HepG2 (cell line): ENCODE data around the gene HINFP. TPM values are rescaled to one million over a fixed set of nuclear protein-coding genes. Genes with fewer than 3 reads are reported as not detected.

ENCODE experiments used
- FOXJ3 ChIP-seq: sonication (generic); formaldehyde crosslinking; IDR thresholded peaks from 2 replicates; pipeline ENCODE4 v1.4.0; 2020; ENCODE audit warnings: missing genetic modification reagents, mild to moderate bottlenecking, borderline replicate concordance
- HOXD1 ChIP-seq: sonication (generic); formaldehyde crosslinking; IDR thresholded peaks from 2 replicates; pipeline ENCODE4 v1.5.0; 2020; ENCODE audit warnings: missing genetic modification reagents
- KMT2A ChIP-seq: sonication (generic); formaldehyde crosslinking; IDR thresholded peaks from 2 replicates; pipeline ENCODE4 v1.4.0; 2020; ENCODE audit warnings: missing genetic modification reagents
- MAX ChIP-seq: IDR thresholded peaks from 2 replicates; pipeline ENCODE4 v1.6.1; 2012; ENCODE audit warnings: inconsistent platforms
- SIN3B ChIP-seq: fragments of 150-350 bp; IDR thresholded peaks from 2 replicates; pipeline ENCODE4 v1.6.1; 2014; ENCODE audit warnings: low read length
- STAT6 ChIP-seq: sonication (generic); formaldehyde crosslinking; IDR thresholded peaks from 2 replicates; pipeline ENCODE4 v1.4.0; 2020; ENCODE audit warnings: missing genetic modification reagents, mild to moderate bottlenecking, borderline replicate concordance
- TBX3 ChIP-seq: fragments of 450-650 bp; IDR thresholded peaks from 2 replicates; pipeline ENCODE4 v1.6.1; 2017; ENCODE audit warnings: antibody characterized with exemption, mild to moderate bottlenecking, inconsistent platforms, borderline replicate concordance
- THYN1 ChIP-seq: sonication (generic); formaldehyde crosslinking; IDR thresholded peaks from 2 replicates; pipeline ENCODE4 v1.8.1; 2023; ENCODE audit warnings: low read depth, mild to moderate bottlenecking, moderate library complexity, missing genetic modification reagents, borderline replicate concordance
- TRIM24 ChIP-seq: sonication (generic); formaldehyde crosslinking; IDR thresholded peaks from 2 replicates; pipeline ENCODE4 v1.8.0; 2022; ENCODE audit warnings: mild to moderate bottlenecking, missing genetic modification reagents
- WIZ ChIP-seq: sonication (generic); formaldehyde crosslinking; IDR thresholded peaks from 2 replicates; pipeline ENCODE4 v1.5.1; 2020; ENCODE audit warnings: mild to moderate bottlenecking, missing genetic modification reagents
- ZBTB8A ChIP-seq: sonication (generic); formaldehyde crosslinking; IDR thresholded peaks from 2 replicates; pipeline ENCODE4 v1.4.0; 2020; ENCODE audit warnings: mild to moderate bottlenecking, low read depth, missing genetic modification reagents, borderline replicate concordance
- ZFP37 ChIP-seq: sonication (generic); formaldehyde crosslinking; IDR thresholded peaks from 2 replicates; pipeline ENCODE4 v1.4.0; 2020; ENCODE audit warnings: missing genetic modification reagents, borderline replicate concordance
- ZFY ChIP-seq: sonication (generic); formaldehyde crosslinking; IDR thresholded peaks from 2 replicates; pipeline ENCODE4 v1.4.0; 2020; ENCODE audit warnings: missing genetic modification reagents
- ZNF335 ChIP-seq: sonication (generic); formaldehyde crosslinking; IDR thresholded peaks from 2 replicates; pipeline ENCODE4 v1.4.0; 2020; ENCODE audit warnings: missing genetic modification reagents
- ZNF354B ChIP-seq: sonication (generic); formaldehyde crosslinking; IDR thresholded peaks from 2 replicates; pipeline ENCODE4 v1.8.0; 2022; ENCODE audit warnings: mild to moderate bottlenecking, missing genetic modification reagents
- ZNF501 ChIP-seq: sonication (generic); formaldehyde crosslinking; IDR thresholded peaks from 2 replicates; pipeline ENCODE4 v1.5.1; 2020; ENCODE audit warnings: mild to moderate bottlenecking, moderate library complexity, missing genetic modification reagents
- ZNF552 ChIP-seq: sonication (generic); formaldehyde crosslinking; IDR thresholded peaks from 2 replicates; pipeline ENCODE4 v1.9.0; 2022; ENCODE audit warnings: missing genetic modification reagents, mild to moderate bottlenecking, borderline replicate concordance
- ZNF557 ChIP-seq: sonication (generic); formaldehyde crosslinking; IDR thresholded peaks from 2 replicates; pipeline ENCODE4 v1.4.0; 2020; ENCODE audit warnings: missing genetic modification reagents
- ZNF709 ChIP-seq: sonication (generic); formaldehyde crosslinking; IDR thresholded peaks from 2 replicates; pipeline ENCODE4 v1.5.0; 2020; ENCODE audit warnings: mild to moderate bottlenecking, missing genetic modification reagents
- ZSCAN5A ChIP-seq: sonication (generic); formaldehyde crosslinking; IDR thresholded peaks from 2 replicates; pipeline ENCODE4 v1.8.0; 2022; ENCODE audit warnings: mild to moderate bottlenecking, missing genetic modification reagents, borderline replicate concordance
- polyA plus RNA-seq, 8 experiments: library from polyadenylated mRNA; depleted of rRNA in 3 of 8; stranded (reverse) in 7 of 8; unstranded in 1 of 8; fragments of >200 nt; fragmentation: Illumina TruSeq in 4 of 8; extraction: Trizol in 4 of 8; gene quantifications; 2 replicates each; pipeline versions ENCODE4 v1.2.1 to v1.2.3, GENCODE V29; 2011 to 2016; ENCODE audit warnings: low read depth in 4 of 8, missing spikeins in 1 of 8, mixed read lengths in 1 of 8; ENCODE audit not compliant: insufficient read depth in 1 of 8
- total RNA-seq, 5 experiments: library from RNA; depleted of rRNA; stranded (reverse); fragments of >200 nt; fragmentation: Illumina TruSeq; extraction: Trizol; gene quantifications; 2 replicates each; pipeline ENCODE4 v1.2.3, GENCODE V29; 2016; ENCODE audit warnings: low read depth in 1 of 5
- TF ChIP-seq, protein P1 (sequence below): sonication (generic); formaldehyde crosslinking; conservative IDR thresholded peaks from 2 replicates; pipeline ENCODE4 v1.4.0; 2020; ENCODE audit warnings: missing genetic modification reagents
- TF ChIP-seq, protein P2 (sequence below): sonication (generic); formaldehyde crosslinking; IDR thresholded peaks from 2 replicates; pipeline ENCODE4 v1.4.0; 2020; ENCODE audit warnings: mild to moderate bottlenecking, missing genetic modification reagents
- TF ChIP-seq, protein P3 (sequence below): sonication (generic); formaldehyde crosslinking; IDR thresholded peaks from 2 replicates; pipeline ENCODE4 v1.5.0; 2020; ENCODE audit warnings: missing genetic modification reagents

The HINFP gene
- total and polyA plus RNA-seq, 2 of the 13 experiments (the other 11 are each of a cell fraction or from before 2014, with no cell fraction given), result 15.1 to 21.4 TPM

DNA sequence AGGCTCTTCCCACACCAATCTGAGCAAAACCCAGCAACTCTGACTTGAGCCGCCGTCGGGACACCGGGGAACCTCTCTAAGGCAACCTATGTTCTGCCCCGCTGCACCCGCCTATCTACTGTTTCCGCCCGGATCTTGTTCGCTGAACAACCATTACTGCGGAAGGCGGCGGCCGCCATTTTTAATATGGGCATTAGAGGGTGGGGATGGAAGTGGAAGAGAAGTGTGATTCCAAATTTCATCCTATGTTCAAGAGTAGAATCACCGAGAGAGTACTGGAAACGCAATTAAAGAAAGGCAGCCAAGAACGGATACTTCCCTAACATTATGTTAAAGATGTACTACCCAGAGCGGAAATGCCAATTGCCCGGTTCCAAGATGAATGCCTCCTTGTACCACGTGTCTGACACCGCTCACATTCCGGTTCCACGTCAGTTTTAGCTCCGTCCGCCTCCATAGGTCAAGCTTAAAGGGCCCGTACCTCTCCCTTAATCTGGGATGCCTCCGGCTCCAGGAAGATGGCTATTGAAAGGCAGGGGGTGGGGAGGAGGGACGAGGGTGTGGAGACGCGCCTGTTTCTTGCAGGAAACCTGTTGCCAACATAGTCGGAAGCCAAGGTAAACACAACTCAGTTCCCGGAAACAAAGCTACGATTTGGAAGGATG, 19.5 kb upstream of the HINFP start, which contains the start of gene DPAGT1 (continued):
- TF ChIP-seq, protein P1, sequence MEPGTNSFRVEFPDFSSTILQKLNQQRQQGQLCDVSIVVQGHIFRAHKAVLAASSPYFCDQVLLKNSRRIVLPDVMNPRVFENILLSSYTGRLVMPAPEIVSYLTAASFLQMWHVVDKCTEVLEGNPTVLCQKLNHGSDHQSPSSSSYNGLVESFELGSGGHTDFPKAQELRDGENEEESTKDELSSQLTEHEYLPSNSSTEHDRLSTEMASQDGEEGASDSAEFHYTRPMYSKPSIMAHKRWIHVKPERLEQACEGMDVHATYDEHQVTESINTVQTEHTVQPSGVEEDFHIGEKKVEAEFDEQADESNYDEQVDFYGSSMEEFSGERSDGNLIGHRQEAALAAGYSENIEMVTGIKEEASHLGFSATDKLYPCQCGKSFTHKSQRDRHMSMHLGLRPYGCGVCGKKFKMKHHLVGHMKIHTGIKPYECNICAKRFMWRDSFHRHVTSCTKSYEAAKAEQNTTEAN (CRISPR knock-in tag), result peak; percentile 2; the same call in 1 of the 2 replicates
- TF ChIP-seq ZNF354B (CRISPR knock-in tag) (peak; percentile 32; the same call in 1 of the 2 replicates), ZSCAN5A (CRISPR knock-in tag) (peak; percentile 6; the same call in 1 of the 2 replicates), TBX3 (peak; percentile 59; the same call in 1 of the 2 replicates), ZNF552 (CRISPR knock-in tag) (no peak), MAX (peak; percentile 97), ZBTB8A (CRISPR knock-in tag) (no peak), ZNF557 (CRISPR knock-in tag) (0 out of 2 replicates have a peak, but pooled peaks have one; percentile 31), TRIM24 (CRISPR knock-in tag) (no peak), STAT6 (CRISPR knock-in tag) (no peak), KMT2A (peak; percentile 34), ZNF335 (CRISPR knock-in tag) (peak; percentile 33; the same call in 1 of the 2 replicates), ZNF501 (CRISPR knock-in tag) (peak; percentile 88), WIZ (CRISPR knock-in tag) (no peak), HOXD1 (CRISPR knock-in tag) (no peak), ZFY (CRISPR knock-in tag) (peak; percentile 76), THYN1 (CRISPR knock-in tag) (no peak), FOXJ3 (CRISPR knock-in tag) (0 out of 2 replicates have a peak, but pooled peaks have one; percentile 13), ZFP37 (CRISPR knock-in tag) (0 out of 2 replicates have a peak, but pooled peaks have one; percentile 14), ZNF709 (CRISPR knock-in tag) (peak; percentile 61; the same call in 1 of the 2 replicates), SIN3B (peak; percentile 49; the same call in 1 of the 2 replicates)
- TF ChIP-seq, protein P2, sequence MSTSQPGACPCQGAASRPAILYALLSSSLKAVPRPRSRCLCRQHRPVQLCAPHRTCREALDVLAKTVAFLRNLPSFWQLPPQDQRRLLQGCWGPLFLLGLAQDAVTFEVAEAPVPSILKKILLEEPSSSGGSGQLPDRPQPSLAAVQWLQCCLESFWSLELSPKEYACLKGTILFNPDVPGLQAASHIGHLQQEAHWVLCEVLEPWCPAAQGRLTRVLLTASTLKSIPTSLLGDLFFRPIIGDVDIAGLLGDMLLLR (CRISPR knock-in tag), result 0 out of 2 replicates have a peak, but pooled peaks have one; percentile 11
- TF ChIP-seq, protein P3, sequence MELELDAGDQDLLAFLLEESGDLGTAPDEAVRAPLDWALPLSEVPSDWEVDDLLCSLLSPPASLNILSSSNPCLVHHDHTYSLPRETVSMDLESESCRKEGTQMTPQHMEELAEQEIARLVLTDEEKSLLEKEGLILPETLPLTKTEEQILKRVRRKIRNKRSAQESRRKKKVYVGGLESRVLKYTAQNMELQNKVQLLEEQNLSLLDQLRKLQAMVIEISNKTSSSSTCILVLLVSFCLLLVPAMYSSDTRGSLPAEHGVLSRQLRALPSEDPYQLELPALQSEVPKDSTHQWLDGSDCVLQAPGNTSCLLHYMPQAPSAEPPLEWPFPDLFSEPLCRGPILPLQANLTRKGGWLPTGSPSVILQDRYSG (CRISPR knock-in tag), result 0 out of 2 replicates have a peak, but pooled peaks have one; percentile 34
